Measurements from ENCODE around the gene NT5M.

DNA sequence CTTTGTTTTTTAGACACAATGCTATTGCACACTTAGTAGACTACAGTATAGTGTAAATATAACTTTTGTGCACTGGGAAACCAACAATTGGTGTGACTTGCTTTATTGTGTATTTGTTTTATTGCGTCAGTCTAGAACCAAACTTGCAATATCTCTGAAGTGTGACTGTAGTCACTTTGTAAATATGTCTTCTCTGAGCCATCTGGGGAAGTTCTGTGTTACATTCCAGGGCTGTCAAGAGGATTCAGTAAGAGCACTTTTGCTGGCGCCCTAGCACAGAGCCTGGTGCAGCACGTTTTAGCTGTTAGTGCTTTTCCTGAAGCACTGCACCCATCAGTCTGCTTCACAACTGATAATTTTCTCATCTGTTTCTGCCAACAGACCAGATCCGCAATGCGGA lies 73.2 kb downstream of the NT5M start:
- no peak for TF ChIP-seq POLR2A (IDR thresholded peaks at IDR 0.05)
- TF ChIP-seq, protein P1, sequence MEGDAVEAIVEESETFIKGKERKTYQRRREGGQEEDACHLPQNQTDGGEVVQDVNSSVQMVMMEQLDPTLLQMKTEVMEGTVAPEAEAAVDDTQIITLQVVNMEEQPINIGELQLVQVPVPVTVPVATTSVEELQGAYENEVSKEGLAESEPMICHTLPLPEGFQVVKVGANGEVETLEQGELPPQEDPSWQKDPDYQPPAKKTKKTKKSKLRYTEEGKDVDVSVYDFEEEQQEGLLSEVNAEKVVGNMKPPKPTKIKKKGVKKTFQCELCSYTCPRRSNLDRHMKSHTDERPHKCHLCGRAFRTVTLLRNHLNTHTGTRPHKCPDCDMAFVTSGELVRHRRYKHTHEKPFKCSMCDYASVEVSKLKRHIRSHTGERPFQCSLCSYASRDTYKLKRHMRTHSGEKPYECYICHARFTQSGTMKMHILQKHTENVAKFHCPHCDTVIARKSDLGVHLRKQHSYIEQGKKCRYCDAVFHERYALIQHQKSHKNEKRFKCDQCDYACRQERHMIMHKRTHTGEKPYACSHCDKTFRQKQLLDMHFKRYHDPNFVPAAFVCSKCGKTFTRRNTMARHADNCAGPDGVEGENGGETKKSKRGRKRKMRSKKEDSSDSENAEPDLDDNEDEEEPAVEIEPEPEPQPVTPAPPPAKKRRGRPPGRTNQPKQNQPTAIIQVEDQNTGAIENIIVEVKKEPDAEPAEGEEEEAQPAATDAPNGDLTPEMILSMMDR (IDR thresholded peaks at IDR 0.05), result no peak

All from breast epithelium (tissue), 3 donors.